Right atrium auricular region (tissue), 2 donors: Measurements from ENCODE around the gene ITIH5. TPM values are rescaled to one million over a fixed set of nuclear protein-coding genes. Genes with fewer than 3 reads are reported as not detected.

Experiments
- DNase-seq: peaks from one replicate; pipeline ENCODE4 v3.0.0-alpha.2; 2019; ENCODE audit warnings: low spot score
- H3K27ac ChIP-seq, 2 donors: fragments of 200-600 bp; sonication (generic); 1 replicate in 1 of 2; 2 replicates in 1 of 2; pipeline ENCODE4 v1.5.1; 2016 to 2019
- H3K27me3 ChIP-seq, 2 donors: fragments of 200-600 bp; sonication (generic); one replicate each; pipeline versions ENCODE4 v1.5.1 to v1.6.0; 2017 to 2019
- H3K36me3 ChIP-seq: fragments of 200-600 bp; sonication (generic); one replicate; pipeline ENCODE4 v1.5.1; 2016
- H3K4me1 ChIP-seq, 2 donors: fragments of 200-600 bp; sonication (generic); one replicate each; pipeline versions ENCODE4 v1.5.1 to v1.6.0; 2017 to 2019
- H3K4me3 ChIP-seq, 2 donors: fragments of 200-600 bp; sonication (generic); 1 replicate in 1 of 2; 2 replicates in 1 of 2; pipeline ENCODE4 v1.5.1; 2017 to 2019; ENCODE audit warnings: mild to moderate bottlenecking in 1 of 2, moderate library complexity in 1 of 2
- H3K9me3 ChIP-seq, 2 donors: fragments of 200-600 bp; sonication (generic); one replicate each; pipeline ENCODE4 v1.5.1; 2019
- total RNA-seq, 2 donors: library from RNA; depleted of rRNA; stranded (reverse); fragments of >200 nt; gene quantifications; one replicate each; pipeline ENCODE4 v1.1.0, GENCODE V29; 2016
- TF ChIP-seq, protein P1 (sequence below), 2 donors: fragments of 200-600 bp; sonication (generic); IDR thresholded peaks; one replicate each; pipeline ENCODE4 v1.5.1; 2019; ENCODE audit warnings: antibody characterized with exemption in 2 of 2

ITIH5 gene
- total RNA-seq, 2 donors from 2014 or later: 3.1 to 7.3 TPM

DNA sequence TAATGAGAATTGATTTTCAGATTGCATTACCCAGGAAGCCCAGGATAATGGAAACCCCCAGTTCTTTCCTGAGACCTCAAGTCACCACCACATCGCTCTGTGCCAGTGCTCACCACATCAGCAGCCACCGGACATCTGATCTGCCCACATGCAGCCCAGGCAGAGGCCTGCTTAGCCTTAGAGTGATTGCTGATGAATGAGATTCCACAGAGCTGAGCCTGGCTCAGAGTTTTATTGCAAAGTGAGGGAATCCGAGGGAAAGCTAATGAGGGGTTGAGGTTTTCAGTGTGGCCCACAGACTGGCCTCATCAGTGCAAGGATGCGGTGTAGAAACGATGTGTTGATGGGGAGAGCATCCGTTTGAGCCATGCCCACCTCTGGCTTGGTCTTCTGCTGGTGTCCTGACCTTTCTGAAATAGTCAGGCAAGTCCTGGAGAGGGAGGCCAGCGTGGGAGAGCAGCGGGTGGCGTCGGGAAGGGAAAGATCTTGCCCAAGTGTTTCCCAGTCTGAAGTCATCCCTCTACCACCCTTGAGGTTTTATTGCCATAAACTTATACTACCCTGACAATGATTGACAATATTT is 120.3 kb downstream of the ITIH5 start:
- Histone ChIP-seq H3K27me3 (no peaks in the 10 kb centered on the region), H3K4me3 (no peak overlapping the region), H3K36me3 (no peaks in the 10 kb centered on the region), H3K27ac (no peak overlapping the region), H3K9me3 (no peaks in the 10 kb centered on the region), H3K4me1 (peaks cover 0 to 32% of the 10 kb centered on the region in 2 donors)
- TF ChIP-seq, protein P1, sequence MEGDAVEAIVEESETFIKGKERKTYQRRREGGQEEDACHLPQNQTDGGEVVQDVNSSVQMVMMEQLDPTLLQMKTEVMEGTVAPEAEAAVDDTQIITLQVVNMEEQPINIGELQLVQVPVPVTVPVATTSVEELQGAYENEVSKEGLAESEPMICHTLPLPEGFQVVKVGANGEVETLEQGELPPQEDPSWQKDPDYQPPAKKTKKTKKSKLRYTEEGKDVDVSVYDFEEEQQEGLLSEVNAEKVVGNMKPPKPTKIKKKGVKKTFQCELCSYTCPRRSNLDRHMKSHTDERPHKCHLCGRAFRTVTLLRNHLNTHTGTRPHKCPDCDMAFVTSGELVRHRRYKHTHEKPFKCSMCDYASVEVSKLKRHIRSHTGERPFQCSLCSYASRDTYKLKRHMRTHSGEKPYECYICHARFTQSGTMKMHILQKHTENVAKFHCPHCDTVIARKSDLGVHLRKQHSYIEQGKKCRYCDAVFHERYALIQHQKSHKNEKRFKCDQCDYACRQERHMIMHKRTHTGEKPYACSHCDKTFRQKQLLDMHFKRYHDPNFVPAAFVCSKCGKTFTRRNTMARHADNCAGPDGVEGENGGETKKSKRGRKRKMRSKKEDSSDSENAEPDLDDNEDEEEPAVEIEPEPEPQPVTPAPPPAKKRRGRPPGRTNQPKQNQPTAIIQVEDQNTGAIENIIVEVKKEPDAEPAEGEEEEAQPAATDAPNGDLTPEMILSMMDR (IDR thresholded peaks at IDR 0.05): no peak
- DNase-seq: no peak

DNA sequence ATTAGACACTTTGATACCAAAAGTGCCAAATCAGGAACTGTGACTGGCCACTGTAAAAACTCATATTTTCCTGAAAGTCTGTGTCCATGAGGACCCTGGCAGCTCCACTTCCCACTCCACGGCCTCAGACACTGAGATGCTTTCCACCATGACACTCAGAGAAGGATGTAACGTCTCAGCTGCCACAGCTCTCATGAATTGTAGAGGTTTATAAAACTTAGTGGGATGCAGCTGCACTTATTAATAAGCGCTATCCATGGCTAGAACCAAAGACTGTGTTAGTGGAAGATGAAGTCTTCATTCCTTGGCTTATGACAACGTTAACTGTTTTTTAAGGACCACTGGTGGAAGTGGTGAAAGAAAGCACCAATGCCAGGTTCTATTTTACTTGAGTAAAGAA is 121.0 kb downstream of the ITIH5 start:
- Histone ChIP-seq H3K27ac (peak overlapping the region in 1 of 2 donors; percentile 10), H3K36me3 (no peaks in the 10 kb centered on the region), H3K27me3 (no peaks in the 10 kb centered on the region), H3K4me3 (no peak overlapping the region), H3K4me1 (peaks cover 0 to 36% of the 10 kb centered on the region in 2 donors), H3K9me3 (no peaks in the 10 kb centered on the region)
- DNase-seq: no peak
- TF ChIP-seq, protein P1 (IDR thresholded peaks at IDR 0.05): no peak

- no peaks in the 10 kb centered on the region for H3K9me3 ChIP-seq
- no peak for DNase-seq
- TF ChIP-seq, protein P1 (IDR thresholded peaks at IDR 0.05): no peak
- H3K36me3 ChIP-seq: no peaks in the 10 kb centered on the region
- H3K4me3 ChIP-seq: no peak overlapping the region
- H3K27me3 ChIP-seq: no peaks in the 10 kb centered on the region
- H3K4me1 ChIP-seq: peaks cover 0 to 38% of the 10 kb centered on the region in 2 donors
- peak overlapping the region in 1 of 2 donors; percentile 21 for H3K27ac ChIP-seq
These were observed 121.5 kb downstream of the ITIH5 start for GRCh38 chr10:7545261-7545660.

- no peak for DNase-seq
- Histone ChIP-seq H3K9me3 (no peaks in the 10 kb centered on the region), H3K27ac (no peak overlapping the region), H3K27me3 (no peaks in the 10 kb centered on the region), H3K36me3 (no peaks in the 10 kb centered on the region), H3K4me3 (no peak overlapping the region), H3K4me1 (peaks cover 0 to 38% of the 10 kb centered on the region in 2 donors)
- TF ChIP-seq, protein P1 (IDR thresholded peaks at IDR 0.05): no peak
These were observed 122.6 kb downstream of the ITIH5 start for GRCh38 chr10:7544203-7544602.

DNA sequence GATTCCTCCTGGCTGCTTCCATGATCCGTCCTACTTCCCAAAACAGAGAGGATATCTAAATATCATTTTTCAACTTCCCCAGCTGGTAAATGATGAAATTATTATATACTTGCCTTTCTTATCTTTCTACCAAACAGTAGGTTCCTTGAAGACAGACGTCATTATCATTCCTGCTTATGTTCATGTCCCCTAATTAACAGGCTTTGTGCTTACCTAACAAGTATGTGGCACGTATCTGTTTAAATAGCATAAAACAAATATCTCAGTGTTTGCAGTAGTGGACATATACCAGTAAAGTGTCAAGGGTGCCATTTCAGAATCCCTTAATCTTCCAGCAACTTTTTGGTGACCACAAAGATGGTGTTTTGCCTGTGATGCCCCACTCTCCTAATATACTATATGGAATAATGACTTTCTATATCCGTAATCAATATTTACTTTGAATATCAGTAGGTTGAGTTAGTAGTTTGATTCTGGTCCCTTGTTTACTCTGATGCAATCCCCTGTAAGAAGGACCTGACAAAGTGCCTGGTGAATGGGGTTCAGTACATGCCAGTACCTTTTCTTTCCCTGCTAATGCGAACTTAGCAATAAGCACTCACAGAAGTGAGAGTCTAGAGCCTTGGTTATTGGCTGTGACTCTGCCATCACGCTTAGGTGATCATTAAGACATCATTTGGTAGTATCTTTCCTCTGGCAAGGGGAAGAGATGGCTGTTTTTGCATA is 124.4 kb downstream of the ITIH5 start:
- H3K36me3 ChIP-seq: no peaks in the 10 kb centered on the region
- DNase-seq: no peak
- peaks cover 0 to 28% of the 10 kb centered on the region in 2 donors for H3K4me1 ChIP-seq
- H3K9me3 ChIP-seq: no peaks in the 10 kb centered on the region
- TF ChIP-seq, protein P1 (IDR thresholded peaks at IDR 0.05): no peak
- H3K27ac ChIP-seq: peak overlapping the region; percentile 51 to 84
- no peaks in the 10 kb centered on the region for H3K27me3 ChIP-seq
- H3K4me3 ChIP-seq: no peak overlapping the region
